Vagina (tissue), 2 donors: Measurements from ENCODE around the gene RGMB. TPM values are rescaled to one million over a fixed set of nuclear protein-coding genes. Genes with fewer than 3 reads are reported as not detected.

Experiments used
- DNase-seq, 2 donors: peaks; one replicate each; pipeline ENCODE4 v3.0.0-alpha.2; 2017; ENCODE audit errors: extremely low spot score in 2 of 2
- H3K27ac ChIP-seq: fragments of 200-600 bp; sonication (generic); one replicate; pipeline ENCODE4 v1.5.1; 2019
- H3K27me3 ChIP-seq: fragments of 200-600 bp; sonication (generic); one replicate; pipeline ENCODE4 v1.5.1; 2019
- H3K36me3 ChIP-seq, 2 donors: fragments of 200-600 bp; sonication (generic); one replicate each; pipeline ENCODE4 v1.5.1; 2017 to 2019
- H3K4me1 ChIP-seq: fragments of 200-600 bp; sonication (generic); one replicate; pipeline ENCODE4 v1.5.1; 2019
- H3K4me3 ChIP-seq, 2 donors: fragments of 200-600 bp; sonication (generic); 1 replicate in 1 of 2; 2 replicates in 1 of 2; pipeline ENCODE4 v1.5.1; 2016 to 2019
- H3K9me3 ChIP-seq: fragments of 200-600 bp; sonication (generic); one replicate; pipeline ENCODE4 v1.5.1; 2019
- CTCF ChIP-seq, 3 experiments: fragments of 450-650 bp in 2 of 3; fragments of 200-600 bp in 1 of 3; sonication (generic) in 1 of 3; IDR thresholded peaks; one replicate each; pipeline ENCODE4 v1.5.1; 2017 to 2019; ENCODE audit warnings: antibody characterized with exemption in 3 of 3, mild to moderate bottlenecking in 2 of 3, moderate library complexity in 2 of 3
- POLR2A ChIP-seq, 2 donors: fragments of 450-650 bp; IDR thresholded peaks; one replicate each; pipeline ENCODE4 v1.6.1; 2017; ENCODE audit warnings: antibody characterized with exemption in 2 of 2, mild to moderate bottlenecking in 2 of 2, moderate library complexity in 2 of 2
- POLR2AphosphoS5 ChIP-seq, 2 donors: sonication (generic); formaldehyde crosslinking; IDR thresholded peaks; one replicate each; pipeline ENCODE4 v1.9.0; 2017; ENCODE audit warnings: antibody characterized with exemption in 2 of 2, mild to moderate bottlenecking in 2 of 2, low read depth in 1 of 2; ENCODE audit not compliant: insufficient read depth in 1 of 2
- intact Hi-C: fragments of 100-400 bp; cut with DNase I; formaldehyde crosslinking; loops from one replicate; pipeline ENCODE4 v1.15.1; 2023
- total RNA-seq: library from RNA; depleted of rRNA; stranded (reverse); fragments of >200 nt; gene quantifications from one replicate; pipeline ENCODE4 v1.2.3, GENCODE V29; 2016

The RGMB gene
- total RNA-seq, 1 donor from 2014 or later, result 39.0 TPM

- intact Hi-C loops, result no loop called here
- Histone ChIP-seq H3K27ac (no peak overlapping the region), H3K9me3 (no peaks in the 10 kb centered on the region), H3K4me1 (no peaks in the 10 kb centered on the region), H3K27me3 (no peaks in the 10 kb centered on the region), H3K4me3 (no peak overlapping the region), H3K36me3 (no peaks in the 10 kb centered on the region)
- DNase-seq, result no peak
- TF ChIP-seq CTCF (IDR thresholded peaks at IDR 0.05) (peak; percentile 20 to 51 (median 39)), POLR2AphosphoS5 (IDR thresholded peaks at IDR 0.05; ENCODE audit: insufficient read depth in 1 of 2, low read depth in 1 of 2) (no peak)
Observed at GRCh38 chr5:98827161-98827560, 53.7 kb downstream of the RGMB start.

GRCh38 chr5:98827588-98828284 is 54.3 kb downstream of the RGMB start:
- H3K27me3 ChIP-seq, result no peaks in the 10 kb centered on the region
- no peaks in the 10 kb centered on the region for H3K9me3 ChIP-seq
- no peaks in the 10 kb centered on the region for H3K36me3 ChIP-seq
- H3K4me1 ChIP-seq, result no peaks in the 10 kb centered on the region
- DNase-seq, result no peak
- intact Hi-C loops, result no loop called here
- H3K27ac ChIP-seq, result no peak overlapping the region
- TF ChIP-seq POLR2AphosphoS5 (IDR thresholded peaks at IDR 0.05; ENCODE audit: insufficient read depth in 1 of 2, low read depth in 1 of 2), result no peak
- H3K4me3 ChIP-seq, result no peak overlapping the region

- no peak overlapping the region for H3K4me3 ChIP-seq
- H3K27me3 ChIP-seq, result no peaks in the 10 kb centered on the region
- DNase-seq, result no peak
- no peaks in the 10 kb centered on the region for H3K9me3 ChIP-seq
- TF ChIP-seq POLR2A (IDR thresholded peaks at IDR 0.05), result no peak
- no peak for TF ChIP-seq POLR2AphosphoS5 (IDR thresholded peaks at IDR 0.05; ENCODE audit: insufficient read depth in 1 of 2, low read depth in 1 of 2)
- no peak for TF ChIP-seq CTCF (IDR thresholded peaks at IDR 0.05)
- H3K27ac ChIP-seq, result no peak overlapping the region
- H3K36me3 ChIP-seq, result no peaks in the 10 kb centered on the region
- intact Hi-C loops, result no loop called here
- no peaks in the 10 kb centered on the region for H3K4me1 ChIP-seq
Observed at GRCh38 chr5:98836175-98836574, 62.7 kb downstream of the RGMB start.

GRCh38 chr5:98839469-98840383 is 66.3 kb downstream of the RGMB start:
- H3K27me3 ChIP-seq, result no peaks in the 10 kb centered on the region
- intact Hi-C loops, result no loop called here
- no peak overlapping the region for H3K4me3 ChIP-seq
- no peaks in the 10 kb centered on the region for H3K9me3 ChIP-seq
- TF ChIP-seq POLR2AphosphoS5 (IDR thresholded peaks at IDR 0.05; ENCODE audit: insufficient read depth in 1 of 2, low read depth in 1 of 2) (no peak), CTCF (IDR thresholded peaks at IDR 0.05) (no peak), POLR2A (IDR thresholded peaks at IDR 0.05) (no peak)
- no peak overlapping the region for H3K27ac ChIP-seq
- no peak for DNase-seq
- no peaks in the 10 kb centered on the region for H3K36me3 ChIP-seq
- H3K4me1 ChIP-seq, result no peaks in the 10 kb centered on the region

GRCh38 chr5:98840946-98841345 is 67.5 kb downstream of the RGMB start:
- Histone ChIP-seq H3K9me3 (no peaks in the 10 kb centered on the region), H3K27me3 (no peaks in the 10 kb centered on the region), H3K27ac (no peak overlapping the region), H3K4me3 (no peak overlapping the region), H3K36me3 (no peaks in the 10 kb centered on the region), H3K4me1 (no peaks in the 10 kb centered on the region)
- intact Hi-C loops, result no loop called here
- no peak for DNase-seq
- TF ChIP-seq CTCF (IDR thresholded peaks at IDR 0.05) (no peak), POLR2A (IDR thresholded peaks at IDR 0.05) (no peak), POLR2AphosphoS5 (IDR thresholded peaks at IDR 0.05; ENCODE audit: insufficient read depth in 1 of 2, low read depth in 1 of 2) (no peak)
